Adipose tissue (tissue), 3 donors: Measurements from ENCODE around the gene ABO. TPM values are rescaled to one million over a fixed set of nuclear protein-coding genes. Genes with fewer than 3 reads are reported as not detected.
"Not testable (repeated sequence)": the region's sequence is repeated elsewhere in the genome, so short reads cannot be mapped to it uniquely, and the experiment has no call there.

ENCODE experiments used
- H3K27ac ChIP-seq: one replicate; pipeline ENCODE4 v1.5.1; 2013; ENCODE audit warnings: low read depth, low read length
- WGBS, 3 donors: extraction: QIAGEN DNeasy Blood & Tissue Kit; methylation state at CpG; one replicate each; pipeline ENCODE4 v1.1.7; 2013; 5-methylcytosine and 5-hydroxymethylcytosine counted together
- polyA plus RNA-seq, 3 donors: library from polyadenylated mRNA; stranded (reverse); fragments of 200-250 nt; gene quantifications; one replicate each; pipeline ENCODE4 v1.2.3, GENCODE V29; 2013
- donor health status: healthy with polysubstance abuse.
- donor health status: Bipolar disorder and iron deficiency.
- donor health status: healthy.

Gene ABO
- 1 to 10 TPM; 1.3 to 1.7 (median 1.5) TPM for polyA plus RNA-seq

GRCh38 chr9:133275105-133276000 is at the start of gene ABO:
ABO (minus strand) TSS chr9:133275201.
- 1 to 2% (median 1%) methylated on average over 87 to 109 of the region's 110 CpGs for WGBS, 3 donors

GRCh38 chr9:133323991-133324703 is 49.1 kb upstream of the ABO start:
- WGBS, 3 donors: 84 to 88% (median 86%) methylated on average over 13 of the region's 13 CpGs
- H3K27ac ChIP-seq: no peak overlapping the region

More at GRCh38 chr9:133275105-133276000, at the start of gene ABO:
- no peak within 1 kb of the TSS for H3K27ac ChIP-seq

- WGBS, 3 donors: 81 to 86% (median 85%) methylated on average over 10 of the region's 10 CpGs
- H3K27ac ChIP-seq: no peak overlapping the region
Measured at GRCh38 chr9:133323211-133323610, 48.2 kb upstream of the ABO start.

- H3K27ac ChIP-seq: no peak overlapping the region
- 70 to 73% (median 72%) methylated on average over 14 of the region's 14 CpGs for WGBS, 3 donors
Measured at GRCh38 chr9:133322701-133323100, 47.7 kb upstream of the ABO start.

GRCh38 chr9:133321411-133321935 is 46.5 kb upstream of the ABO start:
- H3K27ac ChIP-seq: no peak overlapping the region
- 72 to 78% (median 77%) methylated on average over 13 of the region's 13 CpGs for WGBS, 3 donors

- H3K27ac ChIP-seq: no peak overlapping the region
- 78 to 79% (median 79%) methylated on average over 13 of the region's 13 CpGs for WGBS, 3 donors
Measured at GRCh38 chr9:133320421-133320881, 45.5 kb upstream of the ABO start.

GRCh38 chr9:133317551-133317950 is 42.5 kb upstream of the ABO start:
- 58 to 83% (median 78%) methylated on average over 12 to 13 of the region's 13 CpGs for WGBS, 3 donors
- H3K27ac ChIP-seq: not testable (repeated sequence)

- 78 to 89% (median 80%) methylated on average over 2 of the region's 2 CpGs for WGBS, 3 donors
Measured at GRCh38 chr9:133315997-133316396, 41.0 kb upstream of the ABO start.

GRCh38 chr9:133309608-133310007 is 34.6 kb upstream of the ABO start:
- no peak overlapping the region for H3K27ac ChIP-seq
- WGBS, 3 donors: 82 to 86% (median 86%) methylated on average over 6 of the region's 6 CpGs

More at GRCh38 chr9:133315997-133316396, 41.0 kb upstream of the ABO start:
- H3K27ac ChIP-seq: no peak overlapping the region

GRCh38 chr9:133307301-133307700 is 32.3 kb upstream of the ABO start:
- WGBS, 3 donors: 66 to 70% (median 67%) methylated on average over 16 of the region's 16 CpGs
- no peak overlapping the region for H3K27ac ChIP-seq

GRCh38 chr9:133306242-133307204 is 31.5 kb upstream of the ABO start:
- H3K27ac ChIP-seq: no peak overlapping the region
- 67 to 69% (median 69%) methylated on average over 31 of the region's 31 CpGs for WGBS, 3 donors

- H3K27ac ChIP-seq: no peak overlapping the region
- WGBS, 3 donors: 82 to 86% (median 86%) methylated on average over 16 to 23 of the region's 23 CpGs
Measured at GRCh38 chr9:133305731-133306130, 30.7 kb upstream of the ABO start.

GRCh38 chr9:133304477-133305377 is 29.7 kb upstream of the ABO start:
- WGBS, 3 donors: 80 to 89% (median 88%) methylated on average over 34 to 38 of the region's 38 CpGs

GRCh38 chr9:133304158-133304470 is 29.1 kb upstream of the ABO start:
- 57 to 69% (median 65%) methylated on average over 12 to 13 of the region's 13 CpGs for WGBS, 3 donors

More at GRCh38 chr9:133304477-133305377, 29.7 kb upstream of the ABO start:
- H3K27ac ChIP-seq: no peak overlapping the region

GRCh38 chr9:133303266-133304157 is 28.5 kb upstream of the ABO start:
- H3K27ac ChIP-seq: no peak overlapping the region
- WGBS, 3 donors: 71 to 75% (median 71%) methylated on average over 26 of the region's 26 CpGs

More at GRCh38 chr9:133304158-133304470, 29.1 kb upstream of the ABO start:
- no peak overlapping the region for H3K27ac ChIP-seq
